VCaP (cell line): Measurements from ENCODE around the gene SSBP1.

Experiments
- H3K27ac ChIP-seq: fragments of 450-650 bp; 2 replicates; pipeline ENCODE4 v1.5.1; 2017
- CTCF ChIP-seq: fragments of 450-650 bp; conservative IDR thresholded peaks from 2 replicates; pipeline ENCODE4 v1.5.1; 2017; ENCODE audit warnings: mild to moderate bottlenecking, moderate library complexity

Gene SSBP1

GRCh38 chr7:141722529-141722928, 15.6 kb upstream of the SSBP1 start:
- no peak for TF ChIP-seq CTCF
- H3K27ac ChIP-seq = no peak overlapping the region

- TF ChIP-seq CTCF = no peak
- H3K27ac ChIP-seq = no peak overlapping the region
Observed at GRCh38 chr7:141729020-141729419, 9.1 kb upstream of the SSBP1 start.

GRCh38 chr7:141731476-141732149, 6.5 kb upstream of the SSBP1 start:
- no peak for TF ChIP-seq CTCF
- no peak overlapping the region for H3K27ac ChIP-seq

- peak overlapping the region; percentile 89 for H3K27ac ChIP-seq
- TF ChIP-seq CTCF = no peak
Observed at GRCh38 chr7:141737118-141737835, 881 bp upstream of the SSBP1 start.

GRCh38 chr7:141738592-141739013, 445 bp downstream of the SSBP1 start:
- TF ChIP-seq CTCF = no peak
- peak overlapping the region; percentile 89 for H3K27ac ChIP-seq

- H3K27ac ChIP-seq = peak overlapping the region; percentile 89
- TF ChIP-seq CTCF = no peak
Observed at GRCh38 chr7:141739250-141739649, 1.1 kb downstream of the SSBP1 start.

GRCh38 chr7:141742229-141742628, 4.1 kb downstream of the SSBP1 start:
- no peak for TF ChIP-seq CTCF
- H3K27ac ChIP-seq = no peak overlapping the region
